ENCODE data around the gene FRK.
"Not testable (repeated sequence)": the region's sequence is repeated elsewhere in the genome, so short reads cannot be mapped to it uniquely, and the experiment has no call there.

Gene FRK

GRCh38 chr6:116003668-116004067 is 57.0 kb downstream of the FRK start:
- FAIRE-seq, result no peak

- no peak for FAIRE-seq
Observed at GRCh38 chr6:116002756-116003155, 57.9 kb downstream of the FRK start.

- FAIRE-seq, result no peak
Observed at GRCh38 chr6:115999235-115999634, 61.5 kb downstream of the FRK start.

- FAIRE-seq, result no peak
Observed at GRCh38 chr6:115997990-115998585, 62.6 kb downstream of the FRK start.

DNA sequence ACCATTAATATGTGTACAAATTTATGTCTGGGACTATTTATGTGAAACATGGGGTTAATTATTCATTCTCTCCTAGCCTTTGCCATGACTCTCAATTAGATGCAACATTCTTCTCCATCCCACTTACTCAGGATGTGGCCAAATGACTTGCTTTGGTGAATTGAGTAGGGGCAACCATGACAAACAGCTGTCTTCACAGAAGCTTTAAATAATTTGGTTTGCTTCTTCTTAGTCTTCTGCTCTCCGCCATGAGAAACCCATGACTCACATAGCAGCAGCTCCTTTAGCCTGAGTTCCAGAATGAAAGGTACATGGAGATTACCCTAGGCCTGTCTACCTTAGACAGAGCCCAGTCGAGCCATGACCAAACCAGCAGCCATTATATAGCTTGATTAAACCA is 74.7 kb downstream of the FRK start:
- no peak for FAIRE-seq

DNA sequence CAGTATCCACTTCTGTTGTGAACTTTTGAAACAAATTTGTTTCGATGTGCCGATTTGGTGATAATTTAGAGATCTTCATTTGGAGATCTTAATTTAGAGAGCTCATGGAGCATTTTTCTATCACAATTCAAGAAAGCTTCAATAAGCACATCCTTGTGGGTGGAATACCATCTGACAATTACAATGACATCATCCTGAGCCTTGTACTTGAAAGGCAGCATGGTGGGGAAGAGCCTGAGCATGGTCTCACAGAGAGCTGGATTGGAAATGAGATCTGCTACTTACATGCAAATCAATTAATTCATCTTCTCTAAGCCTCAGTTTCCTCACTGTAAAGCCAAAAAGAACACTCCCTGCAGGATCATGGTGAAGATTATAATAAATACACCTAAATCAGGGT is 75.9 kb downstream of the FRK start:
- FAIRE-seq, result no peak

- FAIRE-seq, result no peak
Observed at GRCh38 chr6:115983998-115984397, 76.7 kb downstream of the FRK start.

DNA sequence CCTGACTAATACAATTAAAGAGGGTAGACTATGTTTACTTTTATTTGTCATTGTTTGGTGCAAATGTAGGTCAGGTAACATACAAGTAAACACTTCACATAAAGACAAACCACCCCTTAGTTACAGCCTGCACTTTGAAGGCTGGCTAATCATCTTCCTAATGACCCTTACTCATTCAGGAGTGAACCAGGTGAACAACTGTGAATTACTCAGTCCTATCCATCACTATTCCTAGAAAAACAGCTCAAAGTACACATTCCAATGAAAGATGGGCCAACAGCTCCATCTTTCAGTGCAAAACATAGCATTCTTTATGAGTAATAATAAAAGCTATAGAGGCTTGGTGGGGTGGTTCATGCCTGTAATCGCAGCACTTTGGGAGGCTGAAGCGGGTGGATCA is 78.2 kb downstream of the FRK start:
- no peak for FAIRE-seq

DNA sequence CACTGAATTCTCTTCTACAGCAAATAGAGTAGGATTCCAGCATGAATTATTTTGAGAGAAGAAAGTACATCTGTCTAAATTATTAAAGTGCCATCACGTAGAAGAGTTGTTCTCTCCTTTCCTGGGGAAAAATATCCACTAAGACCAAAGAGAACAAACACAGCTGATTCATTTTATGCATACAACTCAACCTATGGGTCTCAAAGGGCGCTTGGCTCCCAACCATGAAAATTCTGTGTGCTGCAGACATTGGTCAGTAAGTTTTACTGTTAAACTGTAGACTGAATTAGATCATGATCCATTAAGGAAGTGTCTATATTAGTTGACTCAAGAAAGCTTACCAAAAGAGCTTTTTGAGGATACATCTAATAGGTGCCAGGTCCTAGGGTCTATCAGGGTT is 83.5 kb downstream of the FRK start:
- no peak for FAIRE-seq

DNA sequence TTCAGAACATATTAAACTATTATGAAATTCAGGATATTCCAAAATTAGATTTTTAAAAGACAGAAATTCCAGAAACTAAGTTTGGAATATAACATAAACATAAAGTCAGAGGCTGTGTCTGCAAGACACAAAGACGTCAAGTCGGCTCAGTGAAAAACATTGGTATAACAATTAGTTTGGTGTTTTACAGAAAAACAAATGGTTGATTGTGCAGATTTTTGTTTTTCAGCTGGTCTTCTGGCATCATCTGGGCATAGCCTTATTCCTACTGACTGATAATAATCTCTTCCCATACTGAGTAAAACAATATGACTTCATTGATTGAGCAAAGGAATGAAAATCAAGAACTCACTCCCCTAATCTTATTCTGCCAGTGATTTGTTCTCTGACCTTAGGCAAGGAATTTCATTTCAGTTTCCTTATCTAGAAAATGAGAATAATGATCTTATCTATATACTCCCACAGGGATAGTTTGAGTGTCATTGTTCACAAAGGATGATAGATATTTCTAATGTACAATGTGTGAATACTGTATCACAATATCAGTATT is 84.3 kb downstream of the FRK start:
- FAIRE-seq, result no peak

DNA sequence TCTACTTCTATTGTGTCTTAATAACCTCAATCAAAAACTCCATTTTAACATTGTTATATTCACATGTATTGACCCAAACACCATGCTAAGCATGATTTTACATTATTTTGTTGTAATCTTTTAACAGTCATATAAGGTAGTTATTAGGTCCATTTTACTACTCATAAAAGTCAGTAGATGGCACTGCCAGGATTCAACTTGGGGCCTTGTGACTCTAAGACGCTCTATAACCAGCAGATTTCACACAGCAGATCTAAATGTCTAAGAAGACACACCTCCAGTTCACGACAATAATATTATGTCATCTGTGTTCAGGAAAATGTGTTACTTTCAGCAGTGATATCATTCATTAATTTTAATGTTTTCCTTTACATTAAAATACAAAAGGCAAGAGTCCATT is 88.0 kb downstream of the FRK start:
- FAIRE-seq, result no peak

DNA sequence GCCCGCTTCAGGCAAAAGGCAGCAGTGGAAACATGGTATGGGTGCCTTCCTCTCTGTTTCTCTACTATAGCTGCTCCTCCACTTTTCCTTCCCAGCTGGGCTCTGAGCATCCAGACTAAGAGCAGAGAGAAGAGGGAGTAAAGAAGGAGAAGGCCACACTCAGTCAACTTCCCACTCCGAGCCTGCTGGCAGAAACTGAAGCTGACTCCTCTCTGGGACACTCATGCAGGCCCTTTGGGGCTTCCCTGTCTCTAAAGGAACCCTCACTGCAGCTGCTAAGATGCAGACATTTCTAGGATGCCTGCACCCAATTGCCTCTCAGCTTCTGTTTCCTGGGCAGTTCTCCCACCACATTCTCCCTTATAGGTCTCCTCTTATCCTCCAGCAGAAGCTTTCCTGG is 88.9 kb downstream of the FRK start:
- no peak for FAIRE-seq

DNA sequence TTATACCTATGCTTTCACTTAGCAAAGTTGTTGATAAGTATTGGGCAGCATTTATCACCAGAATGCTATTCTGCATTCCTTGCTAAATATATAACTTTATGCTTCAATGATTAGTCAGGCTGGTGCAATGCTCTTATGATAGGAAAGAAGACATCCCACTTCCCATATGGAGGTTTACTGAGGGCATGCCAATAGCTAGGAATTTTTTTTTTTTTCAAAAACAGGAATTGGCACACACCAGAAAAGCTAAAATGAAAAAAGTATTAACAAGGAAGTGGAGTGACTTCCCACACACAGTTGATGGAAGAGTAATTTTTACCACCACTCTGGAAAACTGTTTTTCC is 90.8 kb downstream of the FRK start:
- no peak for FAIRE-seq

- no peak for FAIRE-seq
Observed at GRCh38 chr6:115969207-115969929, 91.3 kb downstream of the FRK start.

DNA sequence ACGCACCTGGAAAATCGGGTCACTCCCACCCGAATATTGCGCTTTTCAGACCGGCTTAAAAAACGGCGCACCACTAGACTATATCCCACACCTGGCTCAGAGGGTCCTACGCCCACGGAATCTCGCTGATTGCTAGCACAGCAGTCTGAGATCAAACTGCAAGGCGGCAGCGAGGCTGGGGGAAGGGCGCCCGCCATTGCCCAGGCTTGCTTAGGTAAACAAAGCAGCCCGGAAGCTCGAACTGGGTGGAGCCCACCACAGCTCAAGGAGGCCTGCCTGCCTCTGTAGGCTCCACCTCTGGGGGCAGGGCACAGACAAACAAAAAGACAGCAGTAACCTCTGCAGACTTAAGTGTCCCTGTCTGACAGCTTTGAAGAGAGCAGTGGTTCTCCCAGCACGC is 100.4 kb downstream of the FRK start:
- not testable (repeated sequence) for FAIRE-seq

DNA sequence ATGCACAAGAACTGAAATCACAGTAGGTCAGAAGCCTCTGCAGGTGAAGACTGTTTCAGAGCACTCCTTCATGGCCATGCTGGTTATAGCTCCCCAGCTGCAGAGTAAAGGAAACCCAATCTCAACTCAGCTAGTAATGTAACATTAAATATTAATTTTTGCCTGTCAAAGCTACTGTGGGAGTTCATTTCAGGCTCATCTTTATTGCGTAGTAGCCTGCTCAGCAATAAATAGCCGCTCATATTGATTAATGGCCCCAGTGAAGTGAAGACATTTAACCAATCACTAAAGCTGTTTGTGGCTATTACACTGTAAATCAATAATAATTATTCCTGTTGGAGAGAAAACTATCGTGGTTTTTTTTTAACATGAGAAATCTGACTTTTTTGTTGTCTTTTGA is 101.7 kb downstream of the FRK start:
- no peak for FAIRE-seq

DNA sequence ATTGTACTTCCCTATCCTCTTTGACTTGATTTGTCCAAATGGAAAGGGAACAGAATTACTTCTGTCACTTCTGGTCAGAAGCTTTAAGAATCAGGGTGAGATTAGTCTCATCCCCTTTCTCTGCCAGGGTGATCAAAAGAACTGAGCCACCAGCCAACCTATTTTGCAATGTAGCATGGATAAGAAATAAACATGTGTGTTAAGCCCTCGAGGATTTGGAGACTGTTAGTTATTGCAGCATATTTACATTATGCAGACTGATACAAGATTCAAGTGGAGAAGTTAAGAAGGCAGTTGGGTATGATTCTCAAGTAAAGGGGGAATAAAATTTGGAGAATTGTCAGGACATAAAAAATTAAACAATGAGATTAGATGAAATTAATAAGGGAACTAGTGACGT is 106.0 kb downstream of the FRK start:
- no peak for FAIRE-seq

DNA sequence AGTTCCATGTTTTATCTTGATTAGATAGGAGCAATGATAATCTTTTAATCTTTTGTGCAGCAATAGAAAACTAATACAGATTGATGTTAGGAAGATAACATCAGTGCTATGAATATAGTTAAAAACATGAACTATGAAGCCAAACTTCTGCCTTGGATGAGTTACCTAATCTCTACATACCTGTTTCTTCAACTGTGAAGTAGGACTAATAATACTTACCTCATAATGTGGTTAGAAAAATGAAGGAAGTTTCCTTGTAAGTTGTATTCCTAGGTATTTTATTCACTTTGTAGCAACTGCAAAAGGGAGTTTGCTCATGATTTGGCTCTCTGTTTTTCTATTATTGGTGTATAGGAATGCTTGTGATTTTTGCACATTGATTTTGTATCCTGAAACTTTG is 111.9 kb downstream of the FRK start:
- no peak for FAIRE-seq

- no peak for FAIRE-seq
Observed at GRCh38 chr6:115947966-115948541, 112.6 kb downstream of the FRK start.

GRCh38 chr6:115945812-115946211 is 114.9 kb downstream of the FRK start:
- FAIRE-seq, result no peak

DNA sequence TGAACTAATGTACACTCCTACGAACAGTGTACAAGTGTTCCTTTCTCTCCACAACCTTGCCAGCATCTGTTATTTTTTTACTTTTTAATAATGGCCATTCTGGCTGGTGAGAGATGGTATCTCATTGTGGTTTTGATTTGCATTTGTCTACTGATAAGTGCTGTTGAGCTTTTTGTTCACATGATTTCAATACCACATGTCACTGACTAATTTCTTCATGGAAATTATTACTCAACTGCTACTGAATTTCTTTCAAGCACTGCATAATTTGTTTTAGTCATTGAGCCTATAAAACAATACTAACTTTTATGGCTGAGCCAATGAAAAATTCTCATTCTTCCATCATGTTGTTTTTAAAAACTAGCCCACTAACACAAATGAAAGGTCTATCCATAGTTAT is 115.4 kb downstream of the FRK start:
- FAIRE-seq, result no peak

- not testable (repeated sequence) for FAIRE-seq
Observed at GRCh38 chr6:115944829-115945228, 115.9 kb downstream of the FRK start.

DNA sequence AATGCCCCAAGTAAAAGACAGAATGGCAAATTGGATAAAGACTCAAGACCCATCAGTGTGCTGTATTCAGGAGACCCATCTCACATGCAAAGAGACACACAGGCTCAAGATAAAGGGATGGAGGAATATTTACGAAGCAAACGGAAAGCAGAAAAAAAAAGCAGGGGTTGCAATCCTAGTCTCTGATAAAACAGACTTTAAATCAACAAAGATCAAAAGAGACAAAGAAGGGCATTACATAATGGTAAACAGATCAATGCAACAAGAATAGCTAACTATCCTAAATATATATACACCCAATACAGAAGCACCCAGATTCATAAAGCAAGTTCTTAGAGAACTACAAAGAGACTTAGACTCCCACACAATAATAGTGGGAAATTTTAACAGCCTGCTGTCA is 123.2 kb downstream of the FRK start:
- FAIRE-seq, result not testable (repeated sequence)

- FAIRE-seq, result no peak
Observed at GRCh38 chr6:115935361-115935760, 125.3 kb downstream of the FRK start.

Data from endometrium (tissue), 2 donors.